ENCODE measurements around the gene CRTC3.
"Not testable (repeated sequence)": the region's sequence is repeated elsewhere in the genome, so short reads cannot be mapped to it uniquely, and the experiment has no call there.

Gene CRTC3

GRCh38 chr15:90666135-90666909 lies 136.6 kb downstream of the CRTC3 start:
- in situ Hi-C loops (cut with HindIII; ENCODE audit: low sequenced_read_pairs), result no loop called here

- in situ Hi-C loops (cut with HindIII; ENCODE audit: low sequenced_read_pairs), result no loop called here
These were observed 137.5 kb downstream of the CRTC3 start for GRCh38 chr15:90667073-90667754.

GRCh38 chr15:90667755-90668345 lies 138.1 kb downstream of the CRTC3 start:
- in situ Hi-C loops (cut with HindIII; ENCODE audit: low sequenced_read_pairs), result not testable (repeated sequence)

GRCh38 chr15:90670631-90671030 lies 140.9 kb downstream of the CRTC3 start:
- in situ Hi-C loops (cut with HindIII; ENCODE audit: low sequenced_read_pairs), result not testable (repeated sequence)

GRCh38 chr15:90671216-90671615 lies 141.5 kb downstream of the CRTC3 start:
- in situ Hi-C loops (cut with HindIII; ENCODE audit: low sequenced_read_pairs), result no loop called here

- in situ Hi-C loops (cut with HindIII; ENCODE audit: low sequenced_read_pairs), result not testable (repeated sequence)
These were observed 143.6 kb downstream of the CRTC3 start for GRCh38 chr15:90673357-90673756.

- in situ Hi-C loops (cut with HindIII; ENCODE audit: low sequenced_read_pairs), result no loop called here
These were observed 144.8 kb downstream of the CRTC3 start for GRCh38 chr15:90674476-90674875.

GRCh38 chr15:90675464-90675863 lies 145.7 kb downstream of the CRTC3 start:
- in situ Hi-C loops (cut with HindIII; ENCODE audit: low sequenced_read_pairs), result loop anchor here (5.0 kb wide), 1 partner anchor 63 kb away; no protein-coding TSS in a partner anchor

GRCh38 chr15:90677807-90678790 lies 148.4 kb downstream of the CRTC3 start:
- in situ Hi-C loops (cut with HindIII; ENCODE audit: low sequenced_read_pairs), result loop anchor here (5.0 kb wide), 1 partner anchor 66 kb away; no protein-coding TSS in a partner anchor

GRCh38 chr15:90679959-90680358 lies 150.2 kb downstream of the CRTC3 start:
- in situ Hi-C loops (cut with HindIII; ENCODE audit: low sequenced_read_pairs), result loop anchor here (5.0 kb wide), 1 partner anchor 68 kb away; no protein-coding TSS in a partner anchor

- in situ Hi-C loops (cut with HindIII; ENCODE audit: low sequenced_read_pairs), result no loop called here
These were observed 150.7 kb downstream of the CRTC3 start for GRCh38 chr15:90680371-90680935.

- in situ Hi-C loops (cut with HindIII; ENCODE audit: low sequenced_read_pairs), result no loop called here
These were observed 151.3 kb downstream of the CRTC3 start for GRCh38 chr15:90681056-90681455.

- in situ Hi-C loops (cut with HindIII; ENCODE audit: low sequenced_read_pairs), result no loop called here
These were observed 151.8 kb downstream of the CRTC3 start for GRCh38 chr15:90681480-90681879.

- in situ Hi-C loops (cut with HindIII; ENCODE audit: low sequenced_read_pairs), result no loop called here
These were observed 153.6 kb downstream of the CRTC3 start for GRCh38 chr15:90683371-90683770.

GRCh38 chr15:90683876-90684275 lies 154.2 kb downstream of the CRTC3 start:
- in situ Hi-C loops (cut with HindIII; ENCODE audit: low sequenced_read_pairs), result no loop called here

- in situ Hi-C loops (cut with HindIII; ENCODE audit: low sequenced_read_pairs), result no loop called here
These were observed 154.6 kb downstream of the CRTC3 start for GRCh38 chr15:90684281-90684680.

- in situ Hi-C loops (cut with HindIII; ENCODE audit: low sequenced_read_pairs), result no loop called here
These were observed 156.1 kb downstream of the CRTC3 start for GRCh38 chr15:90685591-90686434.

GRCh38 chr15:90686435-90687218 lies 156.9 kb downstream of the CRTC3 start:
- in situ Hi-C loops (cut with HindIII; ENCODE audit: low sequenced_read_pairs), result no loop called here
